CD14-positive monocyte (primary cell): ENCODE results near the gene HNMT. TPM values are rescaled to one million over a fixed set of nuclear protein-coding genes. Genes with fewer than 3 reads are reported as not detected.

Experiments used
- DNase-seq, 3 donors: peaks; one replicate each; pipeline ENCODE4 v3.0.0-alpha.2; 2011 to 2022
- H2AFZ ChIP-seq: 2 replicates; pipeline ENCODE4 v1.6.0; 2012; ENCODE audit warnings: mild to moderate bottlenecking, low read depth, low read length, inconsistent platforms; ENCODE audit not compliant: insufficient read depth, poor library complexity, severe bottlenecking
- H3K27ac ChIP-seq, 2 donors: 1 replicate in 1 of 2; 2 replicates in 1 of 2; pipeline ENCODE4 v1.5.1; 2012 to 2013; ENCODE audit warnings: low read length in 2 of 2, control low read depth in 1 of 2, inconsistent platforms in 1 of 2, low read depth in 1 of 2, mild to moderate bottlenecking in 1 of 2
- H3K27me3 ChIP-seq, 2 donors: one replicate each; pipeline versions ENCODE4 v1.6.0 to v1.6.1; 2011 to 2013; ENCODE audit warnings: low read length in 2 of 2; ENCODE audit not compliant: control insufficient read depth in 2 of 2, insufficient read depth in 2 of 2
- H3K36me3 ChIP-seq, 2 donors: replicated peaks in 1 of 2; 1 replicate in 1 of 2; 2 replicates in 1 of 2; pipeline versions ENCODE4 v1.5.1 to v1.6.1; 2012 to 2013; ENCODE audit warnings: low read length in 2 of 2, control low read depth in 1 of 2, inconsistent platforms in 1 of 2, mild to moderate bottlenecking in 1 of 2; ENCODE audit not compliant: insufficient read depth in 2 of 2, control insufficient read depth in 1 of 2
- H3K4me1 ChIP-seq, 2 donors: 1 replicate in 1 of 2; 2 replicates in 1 of 2; pipeline versions ENCODE4 v1.5.1 to v1.6.1; 2012 to 2013; ENCODE audit warnings: low read length in 2 of 2, control low read depth in 1 of 2, inconsistent platforms in 1 of 2, mild to moderate bottlenecking in 1 of 2, moderate library complexity in 1 of 2; ENCODE audit not compliant: insufficient read depth in 2 of 2, control insufficient read depth in 1 of 2
- H3K4me2 ChIP-seq: replicated peaks from 2 replicates; pipeline ENCODE3; 2012; ENCODE audit warnings: low read length, moderate library complexity, mild to moderate bottlenecking; ENCODE audit not compliant: poor library complexity, severe bottlenecking; ENCODE audit errors: extremely low read depth
- H3K4me3 ChIP-seq, 3 experiments: fragments of 200-600 bp in 1 of 3; sonication (generic) in 1 of 3; replicated peaks in 1 of 3; 1 replicate in 2 of 3; 2 replicates in 1 of 3; pipeline ENCODE4 v1.5.1; 2011 to 2013; ENCODE audit warnings: low read length in 3 of 3, mild to moderate bottlenecking in 3 of 3, control low read depth in 2 of 3, low read depth in 2 of 3, inconsistent platforms in 1 of 3, moderate library complexity in 1 of 3
- H3K79me2 ChIP-seq: 2 replicates; pipeline ENCODE4 v1.6.0; 2012; ENCODE audit warnings: mild to moderate bottlenecking, control low read depth, inconsistent platforms, low read length, moderate library complexity; ENCODE audit not compliant: insufficient read depth
- H3K9ac ChIP-seq: 2 replicates; pipeline ENCODE4 v1.6.0; 2017; ENCODE audit warnings: low read length, mild to moderate bottlenecking; ENCODE audit not compliant: insufficient read depth, poor library complexity, severe bottlenecking
- H3K9me3 ChIP-seq, 2 donors: replicated peaks in 1 of 2; 1 replicate in 1 of 2; 2 replicates in 1 of 2; pipeline versions ENCODE4 v1.5.1 to v1.6.1; 2012 to 2013; ENCODE audit warnings: low read length in 2 of 2, control low read depth in 1 of 2; ENCODE audit not compliant: control insufficient read depth in 1 of 2, insufficient read depth in 1 of 2
- H4K20me1 ChIP-seq: 2 replicates; pipeline ENCODE4 v1.6.0; 2012; ENCODE audit warnings: mild to moderate bottlenecking, low read length, control low read depth, moderate library complexity; ENCODE audit not compliant: insufficient read depth
- H3K27ac Mint-ChIP-seq, 7 donors: one replicate each; pipeline ENCODE4 v1.8.0; 2020; ENCODE audit warnings: mild to moderate bottlenecking in 7 of 7, mixed read lengths in 7 of 7, moderate library complexity in 6 of 7, inconsistent platforms in 2 of 7
- H3K27me3 Mint-ChIP-seq, 3 donors: one replicate each; pipeline ENCODE4 v1.8.0; 2021 to 2022; ENCODE audit warnings: low read depth in 3 of 3, mild to moderate bottlenecking in 3 of 3, mixed read lengths in 3 of 3, moderate library complexity in 3 of 3, inconsistent platforms in 1 of 3
- H3K36me3 Mint-ChIP-seq, 2 donors: one replicate each; pipeline ENCODE4 v1.8.0; 2020; ENCODE audit warnings: mixed read lengths in 2 of 2, inconsistent platforms in 1 of 2, mild to moderate bottlenecking in 1 of 2
- H3K4me1 Mint-ChIP-seq: one replicate; pipeline ENCODE4 v1.8.0; 2020; ENCODE audit warnings: mild to moderate bottlenecking, mixed read lengths
- H3K4me3 Mint-ChIP-seq, 2 donors: one replicate each; pipeline ENCODE4 v1.8.0; 2020; ENCODE audit warnings: mild to moderate bottlenecking in 2 of 2, mixed read lengths in 2 of 2, moderate library complexity in 1 of 2
- H3K9me3 Mint-ChIP-seq, 7 donors: one replicate each; pipeline ENCODE4 v1.8.0; 2020 to 2022; ENCODE audit warnings: mixed read lengths in 7 of 7, mild to moderate bottlenecking in 6 of 7, moderate library complexity in 6 of 7, inconsistent platforms in 2 of 7
- WGBS: methylation state at CpG from one replicate; pipeline ENCODE4 v1.1.5; 2013; ENCODE audit warnings: missing lambda C conversion rate; ENCODE audit not compliant: insufficient coverage; 5-methylcytosine and 5-hydroxymethylcytosine counted together
- intact Hi-C, 2 donors: fragments of 100-400 bp; cut with micrococcal nuclease; formaldehyde crosslinking; loops; one replicate each; pipeline versions ENCODE4 v1.15.0 to v1.15.1; 2023
- polyA plus RNA-seq, 3 donors: library from polyadenylated mRNA; depleted of rRNA in 1 of 3; unstranded in 2 of 3; stranded (reverse) in 1 of 3; fragments of 300-500 nt in 2 of 3; fragments of >200 nt in 1 of 3; fragmentation: Illumina TruSeq in 2 of 3; gene quantifications; 1 replicate in 2 of 3; 2 replicates in 1 of 3; pipeline ENCODE4 v1.2.3, GENCODE V29; 2012 to 2021
- TF ChIP-seq, protein P1 (sequence below): fragments of 200-600 bp; IDR thresholded peaks from one replicate; pipeline ENCODE4 v1.8.0; 2022; ENCODE audit warnings: antibody characterized with exemption, mild to moderate bottlenecking

Gene HNMT
- polyA plus RNA-seq, 3 donors: 83.0 to 118 (median 109) TPM

DNA sequence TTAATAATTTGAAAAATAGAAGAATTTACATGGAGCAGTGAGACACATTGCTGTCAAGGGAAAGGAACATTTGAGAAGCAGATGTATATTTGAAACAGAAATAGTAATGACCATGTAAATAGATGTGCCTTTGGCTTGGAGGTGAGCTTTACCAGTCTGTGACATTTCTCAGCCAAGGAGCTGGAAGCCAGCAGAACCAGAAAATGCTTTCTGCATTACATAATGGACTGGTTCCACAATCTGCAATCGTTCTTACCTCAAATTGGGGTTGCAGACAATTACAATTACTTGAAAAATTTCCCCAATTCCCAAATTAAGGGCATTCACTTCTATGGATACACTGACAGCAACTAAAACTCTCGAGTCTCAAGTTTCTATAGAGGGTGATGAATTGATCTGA, 59.7 kb downstream of the HNMT start:
- H3K4me1 Mint-ChIP-seq: no peaks in the 10 kb centered on the region
- Histone ChIP-seq H3K36me3 (no peaks in the 10 kb centered on the region), H3K4me1 (peaks cover 20 to 23% of the 10 kb centered on the region in 2 donors), H3K4me3 (no peak overlapping the region), H3K4me2 (no peak overlapping the region), H3K27me3 (no peaks in the 10 kb centered on the region), H3K27ac (no peak overlapping the region), H4K20me1 (no peaks in the 10 kb centered on the region), H3K9ac (no peak overlapping the region), H3K79me2 (no peaks in the 10 kb centered on the region), H2AFZ (no peak overlapping the region), H3K9me3 (peaks cover 0 to 2% of the 10 kb centered on the region in 2 donors)
- no peaks in the 10 kb centered on the region for H3K27me3 Mint-ChIP-seq
- H3K27ac Mint-ChIP-seq: no peak overlapping the region
- no peaks in the 10 kb centered on the region for H3K36me3 Mint-ChIP-seq
- 67% methylated on average over 1 of the region's 2 CpGs for WGBS
- H3K9me3 Mint-ChIP-seq: no peaks in the 10 kb centered on the region
- TF ChIP-seq, protein P1, sequence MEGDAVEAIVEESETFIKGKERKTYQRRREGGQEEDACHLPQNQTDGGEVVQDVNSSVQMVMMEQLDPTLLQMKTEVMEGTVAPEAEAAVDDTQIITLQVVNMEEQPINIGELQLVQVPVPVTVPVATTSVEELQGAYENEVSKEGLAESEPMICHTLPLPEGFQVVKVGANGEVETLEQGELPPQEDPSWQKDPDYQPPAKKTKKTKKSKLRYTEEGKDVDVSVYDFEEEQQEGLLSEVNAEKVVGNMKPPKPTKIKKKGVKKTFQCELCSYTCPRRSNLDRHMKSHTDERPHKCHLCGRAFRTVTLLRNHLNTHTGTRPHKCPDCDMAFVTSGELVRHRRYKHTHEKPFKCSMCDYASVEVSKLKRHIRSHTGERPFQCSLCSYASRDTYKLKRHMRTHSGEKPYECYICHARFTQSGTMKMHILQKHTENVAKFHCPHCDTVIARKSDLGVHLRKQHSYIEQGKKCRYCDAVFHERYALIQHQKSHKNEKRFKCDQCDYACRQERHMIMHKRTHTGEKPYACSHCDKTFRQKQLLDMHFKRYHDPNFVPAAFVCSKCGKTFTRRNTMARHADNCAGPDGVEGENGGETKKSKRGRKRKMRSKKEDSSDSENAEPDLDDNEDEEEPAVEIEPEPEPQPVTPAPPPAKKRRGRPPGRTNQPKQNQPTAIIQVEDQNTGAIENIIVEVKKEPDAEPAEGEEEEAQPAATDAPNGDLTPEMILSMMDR: no peak
- no peak for DNase-seq
- intact Hi-C loops: no loop called here
- no peak overlapping the region for H3K4me3 Mint-ChIP-seq

DNA sequence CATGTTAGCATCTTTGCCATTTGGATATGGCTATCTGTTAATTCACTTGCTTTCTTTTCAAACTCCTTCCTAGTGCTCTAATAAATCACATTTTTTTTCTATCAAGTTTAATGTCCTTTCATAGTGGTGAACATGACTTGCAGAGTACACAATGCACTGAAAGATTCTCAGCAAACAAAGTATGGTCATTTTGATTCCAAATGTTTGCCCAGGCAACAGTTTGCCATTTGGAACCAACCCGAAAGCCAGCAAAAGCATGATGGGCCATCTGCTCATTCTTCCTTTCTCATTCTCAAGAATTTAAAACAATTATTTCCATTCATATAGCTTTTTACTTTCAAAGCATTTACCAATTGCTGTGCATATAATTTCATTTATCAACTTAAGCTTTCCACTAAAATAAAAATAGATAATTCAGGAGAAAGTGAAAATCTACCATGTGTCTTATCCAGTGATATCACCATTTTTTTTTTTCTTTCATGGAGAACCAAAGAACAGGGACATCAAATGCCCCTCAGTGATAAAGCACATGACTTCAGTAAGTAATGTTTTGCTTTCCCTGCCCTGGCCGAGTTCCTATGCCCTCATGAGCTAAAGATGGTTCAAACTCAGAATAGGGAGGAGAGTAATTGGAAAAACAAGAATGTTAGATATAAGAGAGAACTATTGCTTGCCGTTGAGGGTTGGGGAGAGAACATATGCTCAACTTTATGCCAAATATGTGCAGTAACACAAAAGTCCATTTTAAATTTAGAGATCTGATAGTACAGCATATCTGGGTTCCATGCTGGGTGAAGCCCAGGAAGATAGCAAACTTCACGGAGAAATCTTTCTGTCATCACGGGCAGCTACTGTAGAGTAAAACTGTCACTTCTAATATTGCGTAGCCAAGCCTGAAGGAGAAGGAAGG, 62.1 kb downstream of the HNMT start:
- Histone ChIP-seq H3K4me3 (no peak overlapping the region), H4K20me1 (no peaks in the 10 kb centered on the region), H3K27me3 (no peaks in the 10 kb centered on the region), H2AFZ (no peak overlapping the region), H3K4me1 (peaks cover 21 to 30% of the 10 kb centered on the region in 2 donors), H3K9ac (no peak overlapping the region), H3K9me3 (peaks cover 0 to 2% of the 10 kb centered on the region in 2 donors), H3K27ac (no peak overlapping the region), H3K4me2 (no peak overlapping the region), H3K79me2 (no peaks in the 10 kb centered on the region), H3K36me3 (no peaks in the 10 kb centered on the region)
- Mint-ChIP-seq H3K9me3 (no peaks in the 10 kb centered on the region), H3K4me1 (no peaks in the 10 kb centered on the region), H3K4me3 (no peak overlapping the region), H3K36me3 (no peaks in the 10 kb centered on the region), H3K27me3 (no peaks in the 10 kb centered on the region), H3K27ac (no peak overlapping the region)
- DNase-seq: no peak
- TF ChIP-seq, protein P1: no peak
- intact Hi-C loops: loop anchor here in 1 of 2 donors (5.0 kb wide), 1 partner anchor 59 kb away; no protein-coding TSS in a partner anchor
- 86% methylated on average over 2 of the region's 6 CpGs for WGBS
